ENCODE measurements around the gene SRSF8.

The SRSF8 gene

GRCh38 chr11:95058621-95059020 is 8.1 kb upstream of the SRSF8 start:
- TF ChIP-seq, protein P1, sequence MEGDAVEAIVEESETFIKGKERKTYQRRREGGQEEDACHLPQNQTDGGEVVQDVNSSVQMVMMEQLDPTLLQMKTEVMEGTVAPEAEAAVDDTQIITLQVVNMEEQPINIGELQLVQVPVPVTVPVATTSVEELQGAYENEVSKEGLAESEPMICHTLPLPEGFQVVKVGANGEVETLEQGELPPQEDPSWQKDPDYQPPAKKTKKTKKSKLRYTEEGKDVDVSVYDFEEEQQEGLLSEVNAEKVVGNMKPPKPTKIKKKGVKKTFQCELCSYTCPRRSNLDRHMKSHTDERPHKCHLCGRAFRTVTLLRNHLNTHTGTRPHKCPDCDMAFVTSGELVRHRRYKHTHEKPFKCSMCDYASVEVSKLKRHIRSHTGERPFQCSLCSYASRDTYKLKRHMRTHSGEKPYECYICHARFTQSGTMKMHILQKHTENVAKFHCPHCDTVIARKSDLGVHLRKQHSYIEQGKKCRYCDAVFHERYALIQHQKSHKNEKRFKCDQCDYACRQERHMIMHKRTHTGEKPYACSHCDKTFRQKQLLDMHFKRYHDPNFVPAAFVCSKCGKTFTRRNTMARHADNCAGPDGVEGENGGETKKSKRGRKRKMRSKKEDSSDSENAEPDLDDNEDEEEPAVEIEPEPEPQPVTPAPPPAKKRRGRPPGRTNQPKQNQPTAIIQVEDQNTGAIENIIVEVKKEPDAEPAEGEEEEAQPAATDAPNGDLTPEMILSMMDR (conservative IDR thresholded peaks at IDR 0.05) = no peak
- no peak overlapping the region for H3K27ac ChIP-seq

- TF ChIP-seq, protein P1 (conservative IDR thresholded peaks at IDR 0.05) = no peak
These were observed 7.7 kb upstream of the SRSF8 start for GRCh38 chr11:95059046-95059445.

GRCh38 chr11:95065336-95065735 is 1.4 kb upstream of the SRSF8 start:
- no peak overlapping the region for H3K27ac ChIP-seq

More at GRCh38 chr11:95059046-95059445, 7.7 kb upstream of the SRSF8 start:
- no peak overlapping the region for H3K27ac ChIP-seq

GRCh38 chr11:95067039-95067840 is 521 bp downstream of the SRSF8 start:
- TF ChIP-seq, protein P1 (conservative IDR thresholded peaks at IDR 0.05) = peak; percentile 72

More at GRCh38 chr11:95065336-95065735, 1.4 kb upstream of the SRSF8 start:
- TF ChIP-seq, protein P1 (conservative IDR thresholded peaks at IDR 0.05) = no peak

GRCh38 chr11:95067841-95068219 is 1.1 kb downstream of the SRSF8 start:
- peak overlapping the region; percentile 96 for H3K27ac ChIP-seq
- TF ChIP-seq, protein P1 (conservative IDR thresholded peaks at IDR 0.05) = no peak

More at GRCh38 chr11:95067039-95067840, 521 bp downstream of the SRSF8 start:
- H3K27ac ChIP-seq = peak overlapping the region; percentile 96

DNA sequence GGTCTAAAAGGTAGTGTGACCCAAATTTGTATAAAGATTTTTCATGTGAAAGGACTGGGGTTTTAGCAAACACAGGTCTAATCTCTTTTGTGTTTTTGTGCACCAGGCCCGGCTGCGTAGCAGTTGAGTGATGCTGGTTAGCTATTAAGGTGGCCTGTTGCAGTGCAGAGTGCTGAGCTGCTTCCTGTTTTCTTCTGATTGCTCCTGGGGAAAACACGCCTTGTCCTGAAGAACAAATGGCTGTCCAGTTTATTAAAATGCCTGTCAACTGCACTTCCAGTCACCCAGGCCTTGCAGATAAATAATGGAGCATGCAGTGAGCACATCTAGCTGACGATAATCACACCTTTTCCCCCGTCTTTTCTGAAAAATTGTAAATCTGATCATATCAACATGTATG is 1.8 kb downstream of the SRSF8 start:
- peak overlapping the region; percentile 96 for H3K27ac ChIP-seq
- TF ChIP-seq, protein P1 (conservative IDR thresholded peaks at IDR 0.05) = no peak

GRCh38 chr11:95070471-95070870 is 3.8 kb downstream of the SRSF8 start:
- TF ChIP-seq, protein P1 (conservative IDR thresholded peaks at IDR 0.05) = no peak
- H3K27ac ChIP-seq = no peak overlapping the region

Data from VCaP (cell line).